PFSK-1 (cell line): ENCODE data around the gene DIPK1C.

Experiments used
- FOXP2 ChIP-seq: optimal IDR thresholded peaks from 2 replicates; pipeline ENCODE3; 2011; ENCODE audit warnings: borderline replicate concordance, control low read depth, inconsistent platforms; ENCODE audit not compliant: insufficient read depth; ENCODE audit errors: extremely low read length, extremely low read depth
- POLR2AphosphoS5 ChIP-seq: IDR thresholded peaks from 2 replicates; pipeline ENCODE4 v1.6.1; 2012; ENCODE audit warnings: low read depth, mild to moderate bottlenecking, control low read depth, low read length, moderate library complexity
- SIN3A ChIP-seq: IDR thresholded peaks from 2 replicates; pipeline ENCODE4 v1.6.1; 2012; ENCODE audit warnings: mild to moderate bottlenecking, low read length, moderate library complexity, borderline replicate concordance; ENCODE audit not compliant: insufficient read depth
- TAF1 ChIP-seq: IDR thresholded peaks from 2 replicates; pipeline ENCODE4 v1.6.1; 2012; ENCODE audit warnings: low read length, control low read depth, borderline replicate concordance; ENCODE audit not compliant: insufficient read depth
- TF ChIP-seq, protein P1 (sequence below), 2 experiments: IDR thresholded peaks; 2 replicates each; pipeline versions ENCODE4 v1.6.1 to v1.8.0; 2011 to 2012; ENCODE audit warnings: low read depth in 2 of 2, low read length in 2 of 2, control low read depth in 1 of 2, inconsistent platforms in 1 of 2, mild to moderate bottlenecking in 1 of 2, moderate library complexity in 1 of 2; ENCODE audit not compliant: insufficient read depth in 1 of 2

DIPK1C gene

DNA sequence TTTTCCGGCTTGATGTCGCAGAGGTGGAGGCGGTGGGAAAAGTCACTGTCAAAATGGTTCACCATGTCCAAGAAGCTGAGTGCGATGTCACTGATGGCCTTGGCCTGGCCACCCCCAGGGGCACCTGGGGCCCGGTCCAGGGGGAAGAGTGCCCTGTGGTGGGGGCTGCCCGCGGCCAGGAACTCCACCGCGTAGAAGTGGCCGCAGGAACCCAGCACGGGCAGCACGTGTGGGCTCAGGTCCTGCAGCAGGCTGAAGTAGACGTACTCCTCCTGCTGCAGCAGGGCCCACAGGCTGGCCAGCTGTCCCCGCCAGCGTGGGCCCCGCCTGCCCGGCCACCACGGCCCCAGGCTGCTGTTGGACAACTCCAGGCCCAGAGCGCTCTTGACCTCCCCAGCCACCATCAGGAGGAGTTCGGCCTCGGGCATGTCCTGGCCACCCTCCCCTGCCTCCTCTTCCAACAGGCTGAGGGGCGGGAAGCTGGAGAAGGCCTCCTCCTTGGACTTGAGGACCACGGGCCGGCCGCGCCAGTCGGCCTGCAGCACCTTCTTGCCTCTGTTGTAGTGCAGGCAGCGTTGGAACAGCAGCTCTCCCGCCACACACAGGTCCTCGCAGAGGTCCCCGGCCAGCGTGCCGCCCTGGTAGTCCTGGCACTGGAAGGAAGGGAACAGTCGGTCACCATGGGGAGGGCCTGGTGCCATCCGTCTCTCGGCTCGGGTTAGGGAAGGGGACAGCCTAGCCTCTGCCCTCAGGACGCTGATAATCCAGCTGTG, 10.3 kb downstream of the DIPK1C start:
- TF ChIP-seq TAF1 (no peak), SIN3A (no peak), FOXP2 (no peak), POLR2AphosphoS5 (no peak)
- TF ChIP-seq, protein P1, sequence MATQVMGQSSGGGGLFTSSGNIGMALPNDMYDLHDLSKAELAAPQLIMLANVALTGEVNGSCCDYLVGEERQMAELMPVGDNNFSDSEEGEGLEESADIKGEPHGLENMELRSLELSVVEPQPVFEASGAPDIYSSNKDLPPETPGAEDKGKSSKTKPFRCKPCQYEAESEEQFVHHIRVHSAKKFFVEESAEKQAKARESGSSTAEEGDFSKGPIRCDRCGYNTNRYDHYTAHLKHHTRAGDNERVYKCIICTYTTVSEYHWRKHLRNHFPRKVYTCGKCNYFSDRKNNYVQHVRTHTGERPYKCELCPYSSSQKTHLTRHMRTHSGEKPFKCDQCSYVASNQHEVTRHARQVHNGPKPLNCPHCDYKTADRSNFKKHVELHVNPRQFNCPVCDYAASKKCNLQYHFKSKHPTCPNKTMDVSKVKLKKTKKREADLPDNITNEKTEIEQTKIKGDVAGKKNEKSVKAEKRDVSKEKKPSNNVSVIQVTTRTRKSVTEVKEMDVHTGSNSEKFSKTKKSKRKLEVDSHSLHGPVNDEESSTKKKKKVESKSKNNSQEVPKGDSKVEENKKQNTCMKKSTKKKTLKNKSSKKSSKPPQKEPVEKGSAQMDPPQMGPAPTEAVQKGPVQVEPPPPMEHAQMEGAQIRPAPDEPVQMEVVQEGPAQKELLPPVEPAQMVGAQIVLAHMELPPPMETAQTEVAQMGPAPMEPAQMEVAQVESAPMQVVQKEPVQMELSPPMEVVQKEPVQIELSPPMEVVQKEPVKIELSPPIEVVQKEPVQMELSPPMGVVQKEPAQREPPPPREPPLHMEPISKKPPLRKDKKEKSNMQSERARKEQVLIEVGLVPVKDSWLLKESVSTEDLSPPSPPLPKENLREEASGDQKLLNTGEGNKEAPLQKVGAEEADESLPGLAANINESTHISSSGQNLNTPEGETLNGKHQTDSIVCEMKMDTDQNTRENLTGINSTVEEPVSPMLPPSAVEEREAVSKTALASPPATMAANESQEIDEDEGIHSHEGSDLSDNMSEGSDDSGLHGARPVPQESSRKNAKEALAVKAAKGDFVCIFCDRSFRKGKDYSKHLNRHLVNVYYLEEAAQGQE (IDR thresholded peaks at IDR 0.05; ENCODE audit: insufficient read depth in 1 of 2, low read depth in 2 of 2, low read length in 2 of 2), result no peak

DNA sequence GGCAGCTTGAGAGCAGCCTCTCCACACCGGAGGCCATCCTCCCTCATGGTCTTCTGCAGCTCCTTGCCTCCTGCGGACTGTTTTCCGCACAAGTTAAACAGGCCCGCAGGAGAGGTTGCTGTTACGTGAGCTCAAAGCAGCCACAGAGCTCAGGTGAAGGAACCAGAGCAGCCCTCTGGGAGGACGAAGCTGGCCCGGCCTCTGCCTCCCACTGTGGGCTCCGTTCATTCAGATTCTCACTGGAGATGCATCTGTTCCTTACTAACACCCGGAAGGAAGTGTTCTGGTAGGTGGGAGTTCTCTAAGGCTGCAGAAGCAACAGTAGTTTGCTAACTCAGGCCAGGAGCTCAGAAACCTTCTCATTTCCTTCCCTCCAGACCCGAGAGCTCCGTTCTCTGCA, 10.9 kb downstream of the DIPK1C start:
- TF ChIP-seq POLR2AphosphoS5 (no peak), SIN3A (no peak), FOXP2 (no peak), TAF1 (no peak)
- TF ChIP-seq, protein P1 (IDR thresholded peaks at IDR 0.05; ENCODE audit: insufficient read depth in 1 of 2, low read depth in 2 of 2, low read length in 2 of 2), result no peak

DNA sequence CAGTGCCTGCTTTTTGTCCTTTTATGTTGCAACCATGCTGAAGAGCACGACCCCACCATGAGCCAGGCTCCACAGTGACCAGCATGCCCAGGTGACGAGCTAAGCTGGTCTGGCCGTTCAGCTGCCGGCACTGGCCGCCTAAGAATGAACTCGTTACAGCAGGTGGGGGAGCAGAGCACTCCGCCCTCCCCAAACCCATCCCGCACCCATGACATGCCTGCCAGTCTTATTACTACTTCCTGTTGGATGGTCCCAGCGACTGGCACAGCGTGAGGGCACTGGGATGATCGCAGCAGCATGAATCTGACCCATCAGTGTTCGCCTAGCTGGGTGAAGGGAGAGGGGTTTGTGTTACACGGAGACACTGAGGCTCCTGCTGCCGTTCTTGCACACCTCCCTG, 11.5 kb downstream of the DIPK1C start:
- no peak for TF ChIP-seq FOXP2
- TF ChIP-seq, protein P1 (IDR thresholded peaks at IDR 0.05; ENCODE audit: insufficient read depth in 1 of 2, low read depth in 2 of 2, low read length in 2 of 2), result no peak
- TF ChIP-seq SIN3A, result no peak
- no peak for TF ChIP-seq TAF1
- TF ChIP-seq POLR2AphosphoS5, result no peak

DNA sequence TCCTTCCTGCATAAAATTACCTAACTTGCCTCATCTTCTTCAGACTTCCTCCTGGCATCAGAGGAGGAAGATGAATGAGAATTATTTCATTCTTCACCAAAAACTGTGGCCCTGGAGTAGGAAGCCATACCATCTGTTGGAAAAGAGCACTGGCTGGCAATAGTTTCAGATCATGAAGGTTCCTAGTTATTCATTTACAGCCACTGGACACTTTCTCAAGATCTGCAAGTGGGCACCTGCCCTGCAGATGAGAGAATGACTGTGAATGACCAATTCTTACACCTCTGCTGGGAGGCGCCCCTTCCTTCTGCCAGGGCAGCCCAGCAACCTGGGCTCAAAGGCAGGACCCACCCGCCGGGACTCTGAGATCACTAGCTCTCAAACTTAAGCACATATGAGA, 13.0 kb downstream of the DIPK1C start:
- TF ChIP-seq, protein P1 (IDR thresholded peaks at IDR 0.05; ENCODE audit: insufficient read depth in 1 of 2, low read depth in 2 of 2, low read length in 2 of 2), result no peak
- TF ChIP-seq POLR2AphosphoS5 (no peak), SIN3A (no peak), TAF1 (no peak), FOXP2 (no peak)
